ENCODE measurements around the gene TAF9B.

The TAF9B gene

DNA sequence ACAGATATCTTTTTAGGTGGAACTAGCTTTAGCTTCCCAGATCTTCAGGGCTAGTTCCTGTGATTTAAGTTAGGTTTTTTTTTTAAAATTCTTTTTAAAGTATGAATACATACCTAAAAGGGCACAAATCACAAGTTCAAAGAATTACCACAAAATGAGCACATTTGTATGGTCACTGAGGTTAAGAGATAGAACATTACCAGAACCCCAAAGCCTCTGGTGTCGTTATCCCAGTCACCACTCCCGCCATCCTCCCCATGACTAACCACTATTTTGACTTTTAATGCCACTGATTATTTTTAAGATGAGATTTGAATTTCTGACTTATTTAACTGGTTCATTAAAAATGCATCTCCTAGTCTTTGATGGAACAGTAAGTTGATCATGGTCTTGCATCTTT lies 30.0 kb downstream of the TAF9B start:
- peak overlapping the region; percentile 93 for H3K4me3 ChIP-seq (ENCODE audit: low read length)
- TF ChIP-seq, protein P1, sequence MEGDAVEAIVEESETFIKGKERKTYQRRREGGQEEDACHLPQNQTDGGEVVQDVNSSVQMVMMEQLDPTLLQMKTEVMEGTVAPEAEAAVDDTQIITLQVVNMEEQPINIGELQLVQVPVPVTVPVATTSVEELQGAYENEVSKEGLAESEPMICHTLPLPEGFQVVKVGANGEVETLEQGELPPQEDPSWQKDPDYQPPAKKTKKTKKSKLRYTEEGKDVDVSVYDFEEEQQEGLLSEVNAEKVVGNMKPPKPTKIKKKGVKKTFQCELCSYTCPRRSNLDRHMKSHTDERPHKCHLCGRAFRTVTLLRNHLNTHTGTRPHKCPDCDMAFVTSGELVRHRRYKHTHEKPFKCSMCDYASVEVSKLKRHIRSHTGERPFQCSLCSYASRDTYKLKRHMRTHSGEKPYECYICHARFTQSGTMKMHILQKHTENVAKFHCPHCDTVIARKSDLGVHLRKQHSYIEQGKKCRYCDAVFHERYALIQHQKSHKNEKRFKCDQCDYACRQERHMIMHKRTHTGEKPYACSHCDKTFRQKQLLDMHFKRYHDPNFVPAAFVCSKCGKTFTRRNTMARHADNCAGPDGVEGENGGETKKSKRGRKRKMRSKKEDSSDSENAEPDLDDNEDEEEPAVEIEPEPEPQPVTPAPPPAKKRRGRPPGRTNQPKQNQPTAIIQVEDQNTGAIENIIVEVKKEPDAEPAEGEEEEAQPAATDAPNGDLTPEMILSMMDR (conservative IDR thresholded peaks at IDR 0.05; ENCODE audit: low read depth, low read length) = no peak
- no peak for DNase-seq (ENCODE audit: low read depth)

- DNase-seq (ENCODE audit: low read depth) = no peak
- H3K4me3 ChIP-seq (ENCODE audit: low read length) = peak overlapping the region; percentile 93
- TF ChIP-seq, protein P1 (conservative IDR thresholded peaks at IDR 0.05; ENCODE audit: low read depth, low read length) = no peak
These were observed 32.8 kb downstream of the TAF9B start for GRCh38 chrX:78106651-78106986.

- H3K4me3 ChIP-seq (ENCODE audit: low read length) = peak overlapping the region; percentile 93
- TF ChIP-seq, protein P1 (conservative IDR thresholded peaks at IDR 0.05; ENCODE audit: low read depth, low read length) = no peak
- no peak for DNase-seq (ENCODE audit: low read depth)
These were observed 33.4 kb downstream of the TAF9B start for GRCh38 chrX:78105944-78106650.

DNA sequence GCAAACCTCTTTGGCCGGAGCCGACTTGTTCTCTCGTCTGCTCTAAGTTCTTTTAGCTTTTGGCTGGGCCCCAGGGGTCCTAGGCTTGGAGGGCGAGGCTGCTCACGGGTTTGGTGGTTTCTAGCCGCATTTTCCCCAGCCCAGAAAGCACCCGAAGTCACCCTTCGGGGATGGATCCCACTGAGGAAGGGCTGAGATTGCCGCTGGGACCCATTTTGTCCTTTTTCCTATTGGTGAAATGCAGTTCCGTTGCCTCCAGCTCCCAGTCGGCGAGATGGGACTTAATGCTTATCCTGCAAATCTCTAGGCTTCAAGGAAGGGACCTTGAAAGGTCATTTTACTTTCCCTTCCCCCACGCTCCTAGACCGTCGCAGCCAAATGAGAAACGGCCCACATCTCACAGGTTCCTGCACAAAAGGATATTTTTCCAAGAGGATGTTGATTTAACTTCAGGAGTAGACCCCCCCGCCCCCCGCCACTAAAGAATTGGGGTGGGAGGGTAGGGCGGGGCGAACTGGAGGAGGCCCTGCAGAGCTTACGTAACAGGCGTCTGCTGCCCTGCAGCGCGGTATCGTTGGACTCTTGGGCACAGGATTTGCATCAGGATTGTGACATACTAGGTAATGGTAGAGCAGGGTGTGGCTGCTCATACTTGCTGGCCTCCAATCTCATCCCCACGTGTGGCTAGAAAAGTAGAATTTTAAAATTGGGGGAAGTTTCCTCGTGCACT lies 34.8 kb downstream of the TAF9B start:
- TF ChIP-seq, protein P1 (conservative IDR thresholded peaks at IDR 0.05; ENCODE audit: low read depth, low read length) = no peak
- H3K4me3 ChIP-seq (ENCODE audit: low read length) = peak overlapping the region; percentile 93
- DNase-seq (ENCODE audit: low read depth) = no peak

DNA sequence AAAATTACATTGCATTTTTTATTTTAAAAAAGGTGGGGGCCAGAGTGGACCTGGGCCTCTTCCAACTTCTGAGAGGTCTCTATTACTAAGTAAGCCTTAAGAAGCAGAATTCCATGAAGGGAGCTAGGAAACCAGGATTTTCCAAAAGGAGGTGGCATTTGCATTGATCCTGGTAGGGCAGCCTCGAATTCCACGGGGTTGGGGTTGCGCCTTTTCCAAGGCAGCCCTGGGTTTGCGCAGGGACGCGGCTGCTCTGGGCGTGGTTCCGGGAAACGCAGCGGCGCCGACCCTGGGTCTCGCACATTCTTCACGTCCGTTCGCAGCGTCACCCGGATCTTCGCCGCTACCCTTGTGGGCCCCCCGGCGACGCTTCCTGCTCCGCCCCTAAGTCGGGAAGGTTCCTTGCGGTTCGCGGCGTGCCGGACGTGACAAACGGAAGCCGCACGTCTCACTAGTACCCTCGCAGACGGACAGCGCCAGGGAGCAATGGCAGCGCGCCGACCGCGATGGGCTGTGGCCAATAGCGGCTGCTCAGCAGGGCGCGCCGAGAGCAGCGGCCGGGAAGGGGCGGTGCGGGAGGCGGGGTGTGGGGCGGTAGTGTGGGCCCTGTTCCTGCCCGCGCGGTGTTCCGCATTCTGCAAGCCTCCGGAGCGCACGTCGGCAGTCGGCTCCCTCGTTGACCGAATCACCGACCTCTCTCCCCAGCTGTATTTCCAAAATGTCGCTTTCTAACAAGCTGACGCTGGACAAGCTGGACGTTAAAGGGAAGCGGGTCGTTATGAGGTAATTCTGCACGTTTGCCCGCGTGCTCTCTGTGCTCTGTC lies 35.6 kb downstream of the TAF9B start, which contains the start of gene PGK1:
TSS of gene PGK1 (plus strand) at position 626 of the 824 bp plus-strand sequence. CDS start at position 719, 93 bp downstream.
- TF ChIP-seq, protein P1 (conservative IDR thresholded peaks at IDR 0.05; ENCODE audit: low read depth, low read length) = no peak
- peak within 1 kb of the TSS; percentile 93 for H3K4me3 ChIP-seq (ENCODE audit: low read length)
- peak; percentile 84 for DNase-seq (ENCODE audit: low read depth)

GRCh38 chrX:78103001-78103622 lies 36.3 kb downstream of the TAF9B start:
- H3K4me3 ChIP-seq (ENCODE audit: low read length) = peak overlapping the region; percentile 42
- DNase-seq (ENCODE audit: low read depth) = no peak
- TF ChIP-seq, protein P1 (conservative IDR thresholded peaks at IDR 0.05; ENCODE audit: low read depth, low read length) = no peak

Data from retinal pigment epithelial cell (primary cell).